ENCODE data around the gene EFNA5. TPM values are rescaled to one million over a fixed set of nuclear protein-coding genes. Genes with fewer than 3 reads are reported as not detected.

EFNA5 gene
- total and polyA plus RNA-seq, 2 of the 13 experiments (the other 11 are each of a cell fraction or from before 2014, with no cell fraction given), result not detected

- TF ChIP-seq ZBTB26 (CRISPR knock-in tag; IDR thresholded peaks at IDR 0.05; ENCODE audit: borderline replicate concordance), result 0 out of 2 replicates have a peak, but pooled peaks have one; percentile 23
- TF ChIP-seq ZNF670 (CRISPR knock-in tag; IDR thresholded peaks at IDR 0.05; ENCODE audit: borderline replicate concordance), result 0 out of 2 replicates have a peak, but pooled peaks have one; percentile 24
- peak; percentile 63; the same call in 1 of the 2 replicates for TF ChIP-seq KDM2A (CRISPR knock-in tag; IDR thresholded peaks at IDR 0.05; ENCODE audit: borderline replicate concordance, low read depth)
- TF ChIP-seq ZGPAT (CRISPR knock-in tag; IDR thresholded peaks at IDR 0.05), result 0 out of 2 replicates have a peak, but pooled peaks have one; percentile 24
- 0 out of 2 replicates have a peak, but pooled peaks have one; percentile 37 for TF ChIP-seq ZNF687 (CRISPR knock-in tag; IDR thresholded peaks at IDR 0.05)
- no peak for TF ChIP-seq TBX3 (IDR thresholded peaks at IDR 0.05; ENCODE audit: borderline replicate concordance)
- 0 out of 2 replicates have a peak, but pooled peaks have one; percentile 47 for TF ChIP-seq ZNF792 (CRISPR knock-in tag; IDR thresholded peaks at IDR 0.05)
- TF ChIP-seq POLR2AphosphoS5 (IDR thresholded peaks at IDR 0.05; ENCODE audit: low read depth, low read length), result no peak
- 0 out of 2 replicates have a peak, but pooled peaks have one; percentile 31 for TF ChIP-seq ZBTB25 (CRISPR knock-in tag; IDR thresholded peaks at IDR 0.05)
- TF ChIP-seq ZNF17 (CRISPR knock-in tag; IDR thresholded peaks at IDR 0.05), result no peak
- 0 out of 2 replicates have a peak, but pooled peaks have one; percentile 29 for TF ChIP-seq FOXO1 (CRISPR knock-in tag; IDR thresholded peaks at IDR 0.05)
- 0 out of 2 replicates have a peak, but pooled peaks have one; percentile 17 for TF ChIP-seq ZMYM4 (CRISPR knock-in tag; IDR thresholded peaks at IDR 0.05)
- TF ChIP-seq ZNF280D (CRISPR knock-in tag; IDR thresholded peaks at IDR 0.05), result 0 out of 2 replicates have a peak, but pooled peaks have one; percentile 33
- TF ChIP-seq PAF1 (CRISPR knock-in tag; IDR thresholded peaks at IDR 0.05), result no peak
These were observed 98.9 kb downstream of the EFNA5 start (continued) for GRCh38 chr5:107571621-107572536.

Measured in HepG2 (cell line).